ENCODE measurements around the gene IQCC. TPM values are rescaled to one million over a fixed set of nuclear protein-coding genes. Genes with fewer than 3 reads are reported as not detected.

Gene IQCC
- total RNA-seq, 1 donor from 2014 or later = 0.97 TPM

- ATAC-seq (ENCODE audit: poor library complexity) (no peak), DNase-seq (no peak)
- intact Hi-C loops (cut with DNase I) = loop anchor here (5.0 kb wide), 1 partner anchor 93 kb away; no protein-coding TSS in a partner anchor
Observed at GRCh38 chr1:32219022-32219421, 13.6 kb downstream of the IQCC start.

DNA sequence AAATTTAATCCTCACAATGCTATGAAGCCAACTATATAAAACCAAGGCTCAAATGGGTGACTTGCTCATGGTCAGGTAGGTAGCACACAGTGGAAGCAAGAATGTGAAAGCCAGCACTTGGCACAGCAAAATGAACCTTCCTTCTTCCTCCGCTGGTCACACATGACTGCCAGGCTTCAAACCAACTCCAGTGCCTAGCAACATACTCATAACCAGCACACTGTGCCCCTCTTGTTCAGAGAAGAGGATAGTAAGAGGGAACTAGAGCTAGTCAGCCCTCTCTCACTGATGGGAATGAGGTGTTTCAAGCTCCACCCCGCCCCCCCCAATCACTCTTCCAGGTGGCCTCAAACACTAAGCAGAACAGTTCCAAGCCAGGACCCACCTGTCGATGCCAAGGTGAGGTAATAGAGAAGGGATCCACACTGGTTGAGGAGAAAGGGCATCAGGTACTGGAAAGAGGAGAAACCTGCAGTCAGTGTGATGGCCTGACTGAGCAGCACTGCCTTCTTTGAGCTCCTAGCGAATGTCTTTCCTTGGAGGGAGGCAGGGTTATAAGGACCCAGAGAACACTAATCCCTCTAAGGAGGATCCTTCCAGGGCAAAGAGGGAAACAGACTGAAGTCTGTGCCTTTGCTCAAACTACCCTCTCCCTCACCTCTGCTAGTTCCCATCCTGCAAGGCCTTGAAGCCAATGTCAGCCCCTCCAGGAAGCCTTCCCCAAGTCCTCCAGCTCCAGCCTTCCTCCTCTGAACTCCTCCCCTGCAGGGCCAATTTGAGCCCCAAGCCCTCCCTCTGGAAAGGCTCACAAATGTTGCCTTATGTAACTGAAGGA is 15.5 kb downstream of the IQCC start:
- intact Hi-C loops (cut with DNase I) = no loop called here
- DNase-seq (no peak), ATAC-seq (ENCODE audit: poor library complexity) (no peak)

- ATAC-seq (ENCODE audit: poor library complexity) = peak; percentile 53
- DNase-seq = no peak
- intact Hi-C loops (cut with DNase I) = no loop called here
Observed at GRCh38 chr1:32221581-32221979, 16.1 kb downstream of the IQCC start.

GRCh38 chr1:32221980-32222755 is 16.7 kb downstream of the IQCC start, which contains the start of the genes EIF3I and TMEM234:
Gene EIF3I (plus strand): TSS chr1:32222407. CDS start chr1:32222442, 35 bp downstream.
Gene TMEM234 (minus strand): TSS chr1:32222353. CDS start chr1:32222322, 31 bp downstream.
- intact Hi-C loops (cut with DNase I) = no loop called here
- DNase-seq = peak; percentile 95
- peak; percentile 97 for ATAC-seq (ENCODE audit: poor library complexity)

DNA sequence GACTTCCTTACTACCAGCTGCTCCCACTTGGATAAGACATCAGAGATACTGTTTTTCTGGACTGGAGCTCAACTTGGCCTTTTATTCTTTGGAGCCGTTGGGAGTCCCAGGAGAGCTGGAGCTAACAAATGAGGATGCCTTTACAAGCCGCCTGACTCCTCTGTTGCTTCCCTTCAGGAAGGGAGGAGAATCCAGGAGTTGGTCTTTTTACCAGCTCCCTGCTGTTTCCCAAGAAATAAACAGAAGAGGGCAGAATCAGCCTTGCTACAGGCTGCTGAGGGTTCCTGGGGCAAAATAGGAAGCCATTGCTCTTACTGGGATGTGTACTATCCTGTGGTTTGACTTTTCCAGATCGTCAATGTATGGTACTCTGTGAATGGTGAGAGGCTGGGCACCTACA is 18.2 kb downstream of the IQCC start:
- ATAC-seq (ENCODE audit: poor library complexity) (no peak), DNase-seq (no peak)
- intact Hi-C loops (cut with DNase I) = no loop called here

DNA sequence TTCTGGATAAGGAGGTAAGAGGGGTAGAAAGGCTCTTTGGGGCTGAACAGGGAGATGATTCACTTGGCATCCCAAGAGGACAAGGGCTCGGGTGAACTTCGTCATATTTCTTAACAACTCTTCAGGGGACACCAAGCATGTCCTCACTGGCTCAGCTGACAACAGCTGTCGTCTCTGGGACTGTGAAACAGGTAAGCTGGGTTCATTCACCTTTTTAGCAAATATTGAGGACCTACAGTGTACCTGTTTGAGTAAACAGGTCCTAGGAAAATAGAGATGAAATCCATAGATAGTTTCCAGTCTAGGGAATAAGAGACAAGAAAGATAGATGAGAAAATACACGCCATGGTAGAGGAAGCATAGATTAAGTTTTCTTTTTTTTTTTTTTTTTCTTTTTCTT is 18.8 kb downstream of the IQCC start:
- intact Hi-C loops (cut with DNase I) = no loop called here
- no peak for DNase-seq
- no peak for ATAC-seq (ENCODE audit: poor library complexity)

- intact Hi-C loops (cut with DNase I) = no loop called here
- DNase-seq = no peak
- no peak for ATAC-seq (ENCODE audit: poor library complexity)
Observed at GRCh38 chr1:32228771-32229170, 23.3 kb downstream of the IQCC start.

- DNase-seq (no peak), ATAC-seq (ENCODE audit: poor library complexity) (no peak)
- intact Hi-C loops (cut with DNase I) = no loop called here
Observed at GRCh38 chr1:32231843-32232432, 26.5 kb downstream of the IQCC start.

GRCh38 chr1:32232558-32233304 is 27.3 kb downstream of the IQCC start:
- intact Hi-C loops (cut with DNase I) = no loop called here
- DNase-seq (no peak), ATAC-seq (ENCODE audit: poor library complexity) (no peak)

DNA sequence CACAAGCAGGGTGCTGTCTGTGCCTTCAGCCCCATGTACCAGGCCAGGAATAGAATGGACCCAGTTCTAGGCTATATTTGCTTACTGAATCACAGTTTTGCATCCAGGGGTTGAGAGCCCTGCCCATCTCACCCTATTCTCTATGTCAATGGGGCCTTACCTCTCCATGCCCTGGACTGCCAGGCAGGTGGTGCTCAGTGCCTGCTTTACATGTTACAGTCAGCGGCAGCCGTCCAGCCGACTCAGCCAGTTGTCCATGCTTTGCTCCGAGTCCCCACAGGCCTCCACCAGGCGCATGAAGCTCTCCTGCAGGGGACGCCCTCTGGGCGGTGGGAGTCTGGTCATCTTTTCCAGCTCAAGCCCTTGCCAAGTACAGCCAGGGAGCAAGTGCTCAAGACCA is 29.3 kb downstream of the IQCC start:
- ATAC-seq (ENCODE audit: poor library complexity) (no peak), DNase-seq (no peak)
- intact Hi-C loops (cut with DNase I) = no loop called here

- no peak for ATAC-seq (ENCODE audit: poor library complexity)
- DNase-seq = no peak
- intact Hi-C loops (cut with DNase I) = no loop called here
Observed at GRCh38 chr1:32239337-32239736, 33.9 kb downstream of the IQCC start.

GRCh38 chr1:32239790-32240139 is 34.3 kb downstream of the IQCC start:
- no peak for ATAC-seq (ENCODE audit: poor library complexity)
- intact Hi-C loops (cut with DNase I) = loop anchor here (10.0 kb wide), 1 partner anchor 55 kb away; the partner anchor contains the start of gene HDAC1

GRCh38 chr1:32240140-32240951 is 34.9 kb downstream of the IQCC start:
- DNase-seq (peak; percentile 82), ATAC-seq (ENCODE audit: poor library complexity) (peak; percentile 88)
- intact Hi-C loops (cut with DNase I) = loop anchor here (10.0 kb wide), 1 partner anchor 54 kb away; the partner anchor contains the start of gene HDAC1

More at GRCh38 chr1:32239790-32240139, 34.3 kb downstream of the IQCC start:
- DNase-seq = no peak

DNA sequence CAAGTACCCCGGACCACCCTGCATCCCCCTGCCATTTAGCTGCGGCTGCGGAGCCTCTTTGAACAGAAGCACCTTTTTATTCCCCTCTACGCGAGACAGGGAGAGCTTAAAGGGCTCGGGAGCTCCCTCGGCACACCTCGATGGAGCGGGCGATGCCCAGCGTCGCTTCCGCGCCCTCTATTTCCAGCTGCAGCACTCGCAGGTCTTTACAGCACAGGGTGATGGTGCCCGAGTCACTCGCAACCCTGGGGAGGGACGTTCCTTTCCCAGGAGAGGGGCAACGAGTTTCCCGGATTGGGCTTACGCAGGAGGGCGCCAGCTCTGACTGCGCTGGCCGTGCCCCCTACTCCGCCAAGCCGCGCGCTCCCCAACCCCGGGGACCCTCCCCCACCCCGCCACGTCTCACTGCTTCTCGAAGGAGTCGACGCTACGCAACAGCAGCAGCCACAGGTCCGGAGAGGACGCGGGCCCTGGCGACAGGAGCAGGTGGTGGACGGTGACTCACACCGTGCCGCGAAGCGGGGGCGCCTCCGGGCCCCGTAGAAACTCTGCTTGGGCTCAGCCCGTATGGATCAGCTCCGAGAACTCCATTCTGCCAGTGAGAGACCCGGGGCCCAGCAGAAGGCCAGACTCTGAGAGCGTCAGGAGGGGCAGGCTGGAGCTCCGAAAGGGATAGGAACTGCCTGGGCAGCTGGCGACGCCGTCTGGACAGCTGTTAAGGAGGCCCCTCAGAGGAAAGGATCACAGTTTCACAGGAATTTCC is 35.7 kb downstream of the IQCC start:
- ATAC-seq (ENCODE audit: poor library complexity) = peak; percentile 74
- intact Hi-C loops (cut with DNase I) = loop anchor here (10.0 kb wide), 1 partner anchor 54 kb away; the partner anchor contains the start of gene HDAC1

GRCh38 chr1:32242341-32242851 is 36.9 kb downstream of the IQCC start:
- intact Hi-C loops (cut with DNase I) = loop anchor here (10.0 kb wide), 1 partner anchor 52 kb away; the partner anchor contains the start of gene HDAC1
- DNase-seq (peak; percentile 69), ATAC-seq (ENCODE audit: poor library complexity) (peak; percentile 25)

More for the DNA sequence above, 35.7 kb downstream of the IQCC start:
- peak; percentile 78 for DNase-seq

DNA sequence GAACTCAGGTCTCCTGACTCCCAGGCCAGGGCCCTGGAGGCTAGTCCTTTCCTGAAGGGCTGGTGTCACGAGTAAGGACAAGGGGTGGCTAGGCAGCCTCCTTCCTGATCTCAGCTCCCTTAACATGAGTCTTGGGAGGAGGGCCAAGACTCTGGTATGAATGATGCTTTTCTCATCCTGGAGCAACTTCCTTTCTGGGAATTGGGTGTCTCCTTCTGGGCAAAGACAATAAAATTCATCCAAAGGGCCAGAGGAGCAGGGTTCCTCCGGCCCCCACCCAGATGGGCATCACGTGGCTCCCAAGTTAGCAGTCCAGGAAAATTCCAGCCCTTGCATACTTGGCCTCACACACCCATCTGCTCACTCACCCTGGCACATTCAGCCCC is 41.4 kb downstream of the IQCC start, which contains the start of gene FAM167B:
TSS of gene FAM167B (plus strand) at position 335 of the 386 bp plus-strand sequence. CDS start 200 bp downstream, outside the sequence.
- DNase-seq = peak; percentile 61
- peak; percentile 47 for ATAC-seq (ENCODE audit: poor library complexity)
- intact Hi-C loops (cut with DNase I) = loop anchor here (10.0 kb wide), 1 partner anchor 48 kb away; the partner anchor contains the start of gene HDAC1
